Body of pancreas (tissue), 4 donors: ENCODE results near the gene MYO1E.

Experiments used
- POLR2A ChIP-seq, 3 donors: fragments of 450-650 bp; IDR thresholded peaks; one replicate each; pipeline ENCODE4 v1.6.1; 2016; ENCODE audit warnings: antibody characterized with exemption in 3 of 3, mild to moderate bottlenecking in 2 of 3
- TF ChIP-seq, protein P1 (sequence below), 7 experiments: fragments of 450-650 bp in 4 of 7; fragments of 200-600 bp in 3 of 7; sonication (generic) in 3 of 7; IDR thresholded peaks; one replicate each; pipeline ENCODE4 v1.5.1; 2016 to 2019; ENCODE audit warnings: antibody characterized with exemption in 7 of 7

DNA sequence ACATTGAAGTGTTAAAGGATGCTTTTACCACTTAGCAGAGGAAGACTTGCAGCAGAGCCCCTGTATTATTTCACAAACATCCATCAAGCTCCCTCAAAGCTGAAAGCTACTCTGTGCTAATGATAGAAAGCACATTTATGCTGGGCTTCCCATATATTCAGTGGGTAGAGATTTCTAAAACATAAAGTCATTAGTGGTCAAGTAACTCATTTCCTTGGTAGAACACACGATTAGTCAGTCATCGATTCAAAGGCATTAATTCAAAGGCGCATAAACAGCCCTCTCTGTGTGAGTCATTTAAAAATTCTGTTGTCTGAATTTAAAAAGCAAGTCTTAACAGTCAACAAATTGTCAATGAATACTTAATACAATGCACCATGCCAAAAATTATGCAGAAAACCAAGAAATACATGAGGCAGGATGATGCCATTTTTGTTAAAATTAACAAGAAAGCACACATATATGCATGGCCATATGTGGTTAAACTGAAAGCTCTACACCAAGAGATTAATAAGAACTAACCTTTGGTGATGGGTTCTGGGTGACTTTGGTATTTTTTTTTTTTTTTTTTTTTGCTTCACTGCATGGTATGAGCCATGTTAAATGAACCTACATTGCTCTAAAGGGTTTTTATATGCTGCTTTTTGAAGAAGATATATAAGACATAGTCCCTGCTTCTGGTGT lies 104.4 kb downstream of the MYO1E start:
- TF ChIP-seq POLR2A (IDR thresholded peaks at IDR 0.05), result no peak
- TF ChIP-seq, protein P1, sequence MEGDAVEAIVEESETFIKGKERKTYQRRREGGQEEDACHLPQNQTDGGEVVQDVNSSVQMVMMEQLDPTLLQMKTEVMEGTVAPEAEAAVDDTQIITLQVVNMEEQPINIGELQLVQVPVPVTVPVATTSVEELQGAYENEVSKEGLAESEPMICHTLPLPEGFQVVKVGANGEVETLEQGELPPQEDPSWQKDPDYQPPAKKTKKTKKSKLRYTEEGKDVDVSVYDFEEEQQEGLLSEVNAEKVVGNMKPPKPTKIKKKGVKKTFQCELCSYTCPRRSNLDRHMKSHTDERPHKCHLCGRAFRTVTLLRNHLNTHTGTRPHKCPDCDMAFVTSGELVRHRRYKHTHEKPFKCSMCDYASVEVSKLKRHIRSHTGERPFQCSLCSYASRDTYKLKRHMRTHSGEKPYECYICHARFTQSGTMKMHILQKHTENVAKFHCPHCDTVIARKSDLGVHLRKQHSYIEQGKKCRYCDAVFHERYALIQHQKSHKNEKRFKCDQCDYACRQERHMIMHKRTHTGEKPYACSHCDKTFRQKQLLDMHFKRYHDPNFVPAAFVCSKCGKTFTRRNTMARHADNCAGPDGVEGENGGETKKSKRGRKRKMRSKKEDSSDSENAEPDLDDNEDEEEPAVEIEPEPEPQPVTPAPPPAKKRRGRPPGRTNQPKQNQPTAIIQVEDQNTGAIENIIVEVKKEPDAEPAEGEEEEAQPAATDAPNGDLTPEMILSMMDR (IDR thresholded peaks at IDR 0.05), result no peak
